IMR-90 (cell line): ENCODE results near the gene N4BP2L1.

Source experiments
- BHLHE40 ChIP-seq: fragments of 150-350 bp; IDR thresholded peaks from 2 replicates; pipeline ENCODE4 v1.6.1; 2016; ENCODE audit warnings: mild to moderate bottlenecking, low read depth, low read length
- MAFK ChIP-seq: IDR thresholded peaks from 2 replicates; pipeline ENCODE4 v1.6.1; 2012; ENCODE audit warnings: low read depth, low read length, improper control_type of control experiment
- POLR2A ChIP-seq: IDR thresholded peaks from 2 replicates; pipeline ENCODE4 v1.6.1; 2012; ENCODE audit warnings: mild to moderate bottlenecking, low read depth, low read length
- TF ChIP-seq, protein P1 (sequence below): conservative IDR thresholded peaks from 2 replicates; pipeline ENCODE4 v1.5.1; 2012; ENCODE audit warnings: mild to moderate bottlenecking, low read depth, low read length, improper control_type of control experiment

DNA sequence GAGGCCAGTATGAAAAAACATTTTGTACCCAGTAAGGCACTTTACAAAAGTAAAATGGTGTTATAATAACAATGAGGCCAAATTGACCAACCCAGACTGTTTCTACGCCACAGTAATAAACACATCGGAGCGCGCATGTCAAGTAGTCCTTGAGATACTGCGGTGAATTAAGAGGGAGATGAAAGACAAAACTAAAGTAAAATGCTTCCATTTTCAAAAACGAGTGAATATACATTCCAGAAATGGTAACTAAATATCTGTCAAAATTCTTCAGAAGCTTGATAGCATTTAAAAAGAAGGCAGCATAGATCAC is 19.0 kb downstream of the N4BP2L1 start:
- TF ChIP-seq, protein P1, sequence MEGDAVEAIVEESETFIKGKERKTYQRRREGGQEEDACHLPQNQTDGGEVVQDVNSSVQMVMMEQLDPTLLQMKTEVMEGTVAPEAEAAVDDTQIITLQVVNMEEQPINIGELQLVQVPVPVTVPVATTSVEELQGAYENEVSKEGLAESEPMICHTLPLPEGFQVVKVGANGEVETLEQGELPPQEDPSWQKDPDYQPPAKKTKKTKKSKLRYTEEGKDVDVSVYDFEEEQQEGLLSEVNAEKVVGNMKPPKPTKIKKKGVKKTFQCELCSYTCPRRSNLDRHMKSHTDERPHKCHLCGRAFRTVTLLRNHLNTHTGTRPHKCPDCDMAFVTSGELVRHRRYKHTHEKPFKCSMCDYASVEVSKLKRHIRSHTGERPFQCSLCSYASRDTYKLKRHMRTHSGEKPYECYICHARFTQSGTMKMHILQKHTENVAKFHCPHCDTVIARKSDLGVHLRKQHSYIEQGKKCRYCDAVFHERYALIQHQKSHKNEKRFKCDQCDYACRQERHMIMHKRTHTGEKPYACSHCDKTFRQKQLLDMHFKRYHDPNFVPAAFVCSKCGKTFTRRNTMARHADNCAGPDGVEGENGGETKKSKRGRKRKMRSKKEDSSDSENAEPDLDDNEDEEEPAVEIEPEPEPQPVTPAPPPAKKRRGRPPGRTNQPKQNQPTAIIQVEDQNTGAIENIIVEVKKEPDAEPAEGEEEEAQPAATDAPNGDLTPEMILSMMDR = no peak
- TF ChIP-seq POLR2A = no peak
- no peak for TF ChIP-seq BHLHE40
- TF ChIP-seq MAFK = no peak
